Activated CD4-positive, alpha-beta T cell treated with anti-CD3 and anti-CD28 coated beads, Interleukin-2, amount 50 U/mL, for 1 hour (primary cell): Measurements from ENCODE around the gene ECM2.

Experiments
- DNase-seq: peaks from one replicate; pipeline ENCODE4 v3.0.0-alpha.2; 2020

The ECM2 gene

GRCh38 chr9:92527291-92527828 lies 8.4 kb downstream of the ECM2 start:
- no peak for DNase-seq

GRCh38 chr9:92525306-92525705 lies 10.5 kb downstream of the ECM2 start:
- DNase-seq = no peak

GRCh38 chr9:92524881-92525280 lies 10.9 kb downstream of the ECM2 start:
- DNase-seq = no peak

DNA sequence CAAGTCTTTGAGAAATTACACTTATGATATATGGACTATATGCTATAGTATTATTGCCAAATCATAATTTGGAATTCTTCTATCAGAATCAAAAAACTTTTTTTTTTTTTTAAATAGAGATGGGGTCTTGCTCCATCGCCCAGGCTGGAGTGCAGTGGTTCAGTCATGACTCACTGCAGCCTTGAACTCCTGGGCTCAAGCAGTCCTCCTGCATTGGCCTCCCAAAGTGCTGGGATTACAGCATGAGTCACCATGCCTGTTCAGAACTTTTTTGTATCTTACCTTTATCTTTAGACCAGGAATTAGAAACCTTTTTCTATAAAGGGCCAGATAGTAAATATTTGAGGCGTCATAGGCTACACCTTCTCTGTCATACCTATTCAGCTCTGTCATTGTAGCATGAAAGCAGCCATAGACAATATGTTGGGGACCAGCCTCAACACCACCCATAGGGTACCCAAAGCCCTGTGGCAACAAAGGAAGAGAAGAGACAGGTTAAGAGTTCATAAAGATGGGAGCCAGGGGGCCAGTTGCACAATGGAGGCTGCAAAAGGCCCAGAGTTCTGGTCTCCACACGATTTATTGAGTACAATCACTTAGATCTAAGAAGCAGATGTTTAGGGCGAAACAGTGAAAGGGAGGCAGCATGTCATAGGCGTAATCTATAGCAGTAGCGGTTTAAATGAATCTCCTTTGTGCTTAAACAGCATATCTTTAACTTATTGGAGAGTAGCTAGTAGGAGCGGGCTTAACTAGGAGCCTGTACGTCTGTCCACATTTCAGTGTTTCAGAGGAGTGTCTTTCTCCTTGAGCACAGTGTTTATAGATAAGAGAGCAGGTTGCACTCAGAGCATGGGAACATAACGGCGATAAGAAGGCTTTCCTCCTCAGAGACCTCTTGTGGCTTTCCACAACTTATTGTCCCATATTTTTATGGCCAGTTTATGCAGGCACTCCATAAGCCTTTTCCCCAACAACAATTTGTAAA lies 12.5 kb downstream of the ECM2 start:
- no peak for DNase-seq

DNA sequence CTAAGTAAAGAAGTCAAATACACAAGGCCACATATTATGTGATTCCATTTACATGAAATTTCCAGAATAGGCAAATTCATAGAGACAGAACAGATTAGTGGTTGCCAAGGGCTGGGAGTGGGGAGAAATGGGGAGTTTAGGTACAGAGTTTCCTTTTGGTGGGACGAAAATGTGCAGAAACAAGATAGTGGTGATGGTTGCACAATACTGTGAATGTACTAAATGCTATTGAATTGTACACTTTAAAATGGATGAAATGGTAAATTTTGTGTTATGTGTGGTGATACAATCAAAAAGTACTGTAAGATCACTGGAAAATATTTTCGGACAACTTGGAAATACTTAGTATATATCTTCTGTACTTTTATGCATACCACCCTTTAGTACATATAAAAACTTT lies 15.0 kb downstream of the ECM2 start:
- no peak for DNase-seq

GRCh38 chr9:92518199-92518598 lies 17.6 kb downstream of the ECM2 start:
- no peak for DNase-seq

GRCh38 chr9:92517046-92517445 lies 18.7 kb downstream of the ECM2 start:
- no peak for DNase-seq

GRCh38 chr9:92516521-92516920 lies 19.3 kb downstream of the ECM2 start:
- DNase-seq = no peak

- DNase-seq = no peak
These were observed 21.2 kb downstream of the ECM2 start for GRCh38 chr9:92514635-92515034.

DNA sequence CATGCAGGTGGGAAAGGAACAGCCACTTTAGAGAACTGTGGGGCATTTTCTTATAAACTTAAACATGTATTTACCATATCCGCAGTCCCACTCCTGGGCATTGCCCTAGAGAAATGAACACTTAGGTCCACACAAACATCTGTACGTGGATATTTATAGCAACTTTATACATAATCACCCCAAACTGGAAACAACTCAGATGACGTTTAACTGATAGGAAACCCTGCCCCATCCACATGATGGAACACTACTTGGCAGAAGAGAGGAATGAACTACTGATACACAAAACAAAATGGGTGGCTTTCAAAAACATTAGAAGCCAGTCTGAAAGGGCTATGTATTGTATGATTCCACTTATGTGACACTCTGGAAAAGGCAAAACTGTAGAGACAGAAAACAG lies 22.4 kb downstream of the ECM2 start:
- no peak for DNase-seq

DNA sequence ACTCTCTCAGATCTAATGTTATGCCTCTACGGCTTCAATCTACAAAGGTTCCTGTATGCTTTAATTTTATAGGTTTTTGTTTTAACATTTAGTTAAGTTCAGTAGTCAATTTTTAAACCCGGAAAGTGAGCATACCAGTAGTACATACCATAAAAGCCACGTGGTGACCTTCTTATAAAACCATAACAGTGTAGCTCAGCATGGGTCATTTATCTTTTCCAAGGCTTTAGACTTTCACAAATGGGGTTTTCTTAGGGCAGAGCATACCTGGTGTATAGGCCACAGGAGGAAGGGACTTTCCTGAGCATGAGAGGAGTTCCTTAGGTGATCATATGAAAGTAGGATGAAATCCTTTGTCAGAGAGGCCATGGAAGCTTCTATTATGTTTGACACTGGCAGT lies 23.2 kb downstream of the ECM2 start:
- DNase-seq = no peak

- DNase-seq = no peak
These were observed 25.0 kb downstream of the ECM2 start for GRCh38 chr9:92510747-92511146.

DNA sequence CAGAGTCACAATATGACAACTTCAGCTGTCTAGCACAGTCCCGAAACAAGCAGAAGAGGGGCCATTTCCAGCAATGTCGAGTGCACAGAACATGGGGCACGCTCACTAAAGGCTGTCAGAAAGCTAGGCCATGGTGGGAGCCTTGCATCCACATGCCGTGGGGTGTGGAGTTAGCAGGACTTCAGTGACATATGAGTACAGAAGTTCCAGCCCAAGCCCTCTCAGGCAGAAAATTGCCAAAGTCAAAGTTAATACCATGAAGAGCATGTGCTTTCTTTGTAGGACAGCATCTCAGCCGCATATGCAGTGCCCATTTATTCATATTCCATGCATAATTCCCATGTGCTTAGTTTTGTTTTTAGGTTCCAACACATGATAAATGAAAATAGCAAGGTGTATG lies 26.7 kb downstream of the ECM2 start:
- DNase-seq = no peak

GRCh38 chr9:92508018-92508820 lies 27.6 kb downstream of the ECM2 start:
- no peak for DNase-seq

GRCh38 chr9:92507496-92507895 lies 28.3 kb downstream of the ECM2 start:
- no peak for DNase-seq

DNA sequence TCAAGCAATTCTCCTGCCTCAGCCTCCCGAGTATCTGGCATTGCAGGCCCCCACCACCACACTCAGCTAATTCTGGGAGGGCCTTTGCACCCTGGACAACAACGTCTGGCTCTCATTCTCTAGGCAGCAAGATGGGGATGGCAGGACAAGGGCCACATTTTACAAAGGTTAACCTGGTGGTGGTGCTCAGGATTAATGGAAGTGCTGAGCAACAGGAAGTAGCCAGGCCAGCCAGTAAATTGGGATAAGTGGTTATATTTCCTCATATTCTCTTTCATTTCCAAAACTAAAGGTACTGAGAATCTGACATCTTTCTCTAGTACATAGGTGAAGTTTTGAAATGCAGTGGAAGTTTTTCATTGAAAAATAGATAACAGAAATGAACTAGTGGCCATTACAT lies 28.8 kb downstream of the ECM2 start:
- DNase-seq = no peak

GRCh38 chr9:92506184-92506857 lies 29.5 kb downstream of the ECM2 start:
- no peak for DNase-seq

GRCh38 chr9:92504881-92505280 lies 30.9 kb downstream of the ECM2 start:
- no peak for DNase-seq

- DNase-seq = no peak
These were observed 32.6 kb downstream of the ECM2 start for GRCh38 chr9:92503156-92503555.

DNA sequence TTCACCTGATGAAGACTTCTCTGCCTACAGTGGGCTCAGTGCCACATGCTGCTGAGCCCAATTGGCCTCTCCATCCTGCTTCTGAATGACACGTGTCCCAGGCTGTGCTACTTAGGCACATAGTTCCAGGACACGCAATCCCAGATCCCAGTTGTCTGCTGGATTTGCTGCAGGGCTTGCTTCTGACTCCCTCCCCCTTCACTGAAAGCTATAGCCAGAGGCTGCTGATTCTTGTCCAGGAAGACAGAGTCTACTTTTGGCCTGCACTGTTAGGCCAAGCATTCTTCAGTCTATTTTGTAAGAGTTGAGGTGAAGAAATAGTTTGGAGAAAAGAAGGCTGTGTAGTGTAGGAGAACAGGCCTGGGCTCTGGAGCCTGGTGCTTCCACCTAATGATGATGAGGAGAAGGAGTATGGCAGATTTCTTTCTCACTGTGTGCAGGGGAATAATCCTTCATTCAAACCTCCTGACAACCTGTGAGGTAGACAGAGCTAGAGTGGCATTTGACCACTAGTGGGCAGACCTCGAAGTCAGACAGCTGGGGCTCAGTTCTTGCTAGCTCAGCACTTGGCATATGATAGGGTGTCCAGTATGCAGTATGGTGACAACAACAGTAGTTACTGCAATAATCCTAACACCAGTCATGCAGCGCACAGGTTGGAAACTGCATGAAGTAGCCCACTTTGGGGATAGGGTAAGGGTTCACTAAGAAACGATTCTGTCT lies 34.0 kb downstream of the ECM2 start:
- DNase-seq = no peak

GRCh38 chr9:92500725-92501124 lies 35.1 kb downstream of the ECM2 start:
- DNase-seq = no peak

DNA sequence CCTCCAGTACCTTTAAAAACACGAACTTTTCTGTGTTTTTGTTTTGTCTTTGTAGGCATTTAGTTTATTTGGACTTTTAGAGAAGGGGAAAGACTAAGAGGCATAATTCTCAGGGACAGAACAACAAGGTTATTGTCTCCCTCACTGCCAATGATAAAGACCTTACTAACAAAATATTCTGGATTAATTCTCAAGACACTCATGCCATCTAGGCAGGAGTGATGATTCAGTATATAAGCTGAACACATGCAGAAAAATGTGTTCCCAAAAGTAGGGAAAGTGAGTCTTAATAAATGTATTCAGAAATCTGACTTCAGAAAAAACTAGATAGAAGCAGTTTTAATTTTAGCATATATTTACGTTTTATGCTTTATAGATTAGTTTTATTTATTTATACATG lies 36.1 kb downstream of the ECM2 start:
- no peak for DNase-seq
